ENCODE data around the gene CDKN2B-AS1.

The CDKN2B-AS1 gene

GRCh38 chr9:22102146-22103053, 107.8 kb downstream of the CDKN2B-AS1 start:
- no peak overlapping the region for H3K4me3 ChIP-seq (ENCODE audit: low read length)
- no peak overlapping the region for H2AFZ ChIP-seq (ENCODE audit: low read depth, low read length)
- no peaks in the 10 kb centered on the region for H3K36me3 ChIP-seq (ENCODE audit: insufficient read depth, low read length)
- no peaks in the 10 kb centered on the region for H3K9me3 ChIP-seq (ENCODE audit: low read length)
- H3K4me1 ChIP-seq (ENCODE audit: insufficient read depth, low read length) = no peaks in the 10 kb centered on the region
- H3K27me3 ChIP-seq (ENCODE audit: insufficient read depth, low read length) = no peaks in the 10 kb centered on the region

GRCh38 chr9:22103685-22104575, 109.3 kb downstream of the CDKN2B-AS1 start:
- H2AFZ ChIP-seq (ENCODE audit: low read depth, low read length) = no peak overlapping the region
- no peaks in the 10 kb centered on the region for H3K36me3 ChIP-seq (ENCODE audit: insufficient read depth, low read length)
- H3K9me3 ChIP-seq (ENCODE audit: low read length) = no peaks in the 10 kb centered on the region
- no peaks in the 10 kb centered on the region for H3K27me3 ChIP-seq (ENCODE audit: insufficient read depth, low read length)
- no peaks in the 10 kb centered on the region for H3K4me1 ChIP-seq (ENCODE audit: insufficient read depth, low read length)
- no peak overlapping the region for H3K4me3 ChIP-seq (ENCODE audit: low read length)

- Histone ChIP-seq H2AFZ (ENCODE audit: low read depth, low read length) (no peak overlapping the region), H3K9me3 (ENCODE audit: low read length) (no peaks in the 10 kb centered on the region), H3K4me1 (ENCODE audit: insufficient read depth, low read length) (no peaks in the 10 kb centered on the region), H3K4me3 (ENCODE audit: low read length) (no peak overlapping the region), H3K36me3 (ENCODE audit: insufficient read depth, low read length) (no peaks in the 10 kb centered on the region), H3K27me3 (ENCODE audit: insufficient read depth, low read length) (no peaks in the 10 kb centered on the region)
These were observed 110.6 kb downstream of the CDKN2B-AS1 start for GRCh38 chr9:22105005-22105722.

- no peak overlapping the region for H2AFZ ChIP-seq (ENCODE audit: low read depth, low read length)
- no peak overlapping the region for H3K4me3 ChIP-seq (ENCODE audit: low read length)
- H3K27me3 ChIP-seq (ENCODE audit: insufficient read depth, low read length) = no peaks in the 10 kb centered on the region
- H3K36me3 ChIP-seq (ENCODE audit: insufficient read depth, low read length) = no peaks in the 10 kb centered on the region
- H3K4me1 ChIP-seq (ENCODE audit: insufficient read depth, low read length) = no peaks in the 10 kb centered on the region
- H3K9me3 ChIP-seq (ENCODE audit: low read length) = no peaks in the 10 kb centered on the region
These were observed 112.8 kb downstream of the CDKN2B-AS1 start for GRCh38 chr9:22107202-22108045.

GRCh38 chr9:22108581-22109370, 114.2 kb downstream of the CDKN2B-AS1 start:
- no peaks in the 10 kb centered on the region for H3K4me1 ChIP-seq (ENCODE audit: insufficient read depth, low read length)
- H3K27me3 ChIP-seq (ENCODE audit: insufficient read depth, low read length) = no peaks in the 10 kb centered on the region
- no peak overlapping the region for H2AFZ ChIP-seq (ENCODE audit: low read depth, low read length)
- no peaks in the 10 kb centered on the region for H3K9me3 ChIP-seq (ENCODE audit: low read length)
- no peaks in the 10 kb centered on the region for H3K36me3 ChIP-seq (ENCODE audit: insufficient read depth, low read length)
- H3K4me3 ChIP-seq (ENCODE audit: low read length) = no peak overlapping the region

- Histone ChIP-seq H3K9me3 (ENCODE audit: low read length) (no peaks in the 10 kb centered on the region), H2AFZ (ENCODE audit: low read depth, low read length) (no peak overlapping the region), H3K4me1 (ENCODE audit: insufficient read depth, low read length) (peaks cover 4% of the 10 kb centered on the region), H3K4me3 (ENCODE audit: low read length) (no peak overlapping the region), H3K27me3 (ENCODE audit: insufficient read depth, low read length) (no peaks in the 10 kb centered on the region), H3K36me3 (ENCODE audit: insufficient read depth, low read length) (no peaks in the 10 kb centered on the region)
These were observed 116.8 kb downstream of the CDKN2B-AS1 start for GRCh38 chr9:22111176-22111953.

- H3K4me3 ChIP-seq (ENCODE audit: low read length) = no peak overlapping the region
- H2AFZ ChIP-seq (ENCODE audit: low read depth, low read length) = no peak overlapping the region
- no peaks in the 10 kb centered on the region for H3K9me3 ChIP-seq (ENCODE audit: low read length)
- H3K36me3 ChIP-seq (ENCODE audit: insufficient read depth, low read length) = no peaks in the 10 kb centered on the region
- no peaks in the 10 kb centered on the region for H3K27me3 ChIP-seq (ENCODE audit: insufficient read depth, low read length)
- peaks cover 8% of the 10 kb centered on the region for H3K4me1 ChIP-seq (ENCODE audit: insufficient read depth, low read length)
These were observed 117.3 kb downstream of the CDKN2B-AS1 start for GRCh38 chr9:22111954-22112247.

GRCh38 chr9:22112870-22113821, 118.6 kb downstream of the CDKN2B-AS1 start:
- Histone ChIP-seq H3K9me3 (ENCODE audit: low read length) (no peaks in the 10 kb centered on the region), H3K36me3 (ENCODE audit: insufficient read depth, low read length) (no peaks in the 10 kb centered on the region), H3K4me1 (ENCODE audit: insufficient read depth, low read length) (peaks cover 20% of the 10 kb centered on the region), H3K4me3 (ENCODE audit: low read length) (no peak overlapping the region), H2AFZ (ENCODE audit: low read depth, low read length) (no peak overlapping the region), H3K27me3 (ENCODE audit: insufficient read depth, low read length) (no peaks in the 10 kb centered on the region)

GRCh38 chr9:22114956-22115355, 120.4 kb downstream of the CDKN2B-AS1 start:
- no peaks in the 10 kb centered on the region for H3K36me3 ChIP-seq (ENCODE audit: insufficient read depth, low read length)
- H3K27me3 ChIP-seq (ENCODE audit: insufficient read depth, low read length) = no peaks in the 10 kb centered on the region
- peaks cover 20% of the 10 kb centered on the region for H3K4me1 ChIP-seq (ENCODE audit: insufficient read depth, low read length)
- no peak overlapping the region for H3K4me3 ChIP-seq (ENCODE audit: low read length)
- H3K9me3 ChIP-seq (ENCODE audit: low read length) = no peaks in the 10 kb centered on the region
- no peak overlapping the region for H2AFZ ChIP-seq (ENCODE audit: low read depth, low read length)

GRCh38 chr9:22116758-22117157, 122.2 kb downstream of the CDKN2B-AS1 start:
- peaks cover 20% of the 10 kb centered on the region for H3K4me1 ChIP-seq (ENCODE audit: insufficient read depth, low read length)
- H3K27me3 ChIP-seq (ENCODE audit: insufficient read depth, low read length) = no peaks in the 10 kb centered on the region
- H2AFZ ChIP-seq (ENCODE audit: low read depth, low read length) = no peak overlapping the region

More at GRCh38 chr9:22116758-22117157, 122.2 kb downstream of the CDKN2B-AS1 start:
- no peaks in the 10 kb centered on the region for H3K9me3 ChIP-seq (ENCODE audit: low read length)
- H3K36me3 ChIP-seq (ENCODE audit: insufficient read depth, low read length) = no peaks in the 10 kb centered on the region
- H3K4me3 ChIP-seq (ENCODE audit: low read length) = no peak overlapping the region
